HL-60/S4 treated with phorbol 12-myristate 13-acetate at 8.2 ng/mL for 4 days and 3 days (cell line): ENCODE results near the gene CDRT4.
"Not testable (repeated sequence)": the region's sequence is repeated elsewhere in the genome, so short reads cannot be mapped to it uniquely, and the experiment has no call there.

ENCODE experiments used
- in situ Hi-C: fragments of 300-500 bp; cut with MboI; formaldehyde crosslinking; loops from 2 replicates; pipeline ENCODE4 v1.15.0; 2022; ENCODE audit warnings: low sequenced_read_pairs

CDRT4 gene

DNA sequence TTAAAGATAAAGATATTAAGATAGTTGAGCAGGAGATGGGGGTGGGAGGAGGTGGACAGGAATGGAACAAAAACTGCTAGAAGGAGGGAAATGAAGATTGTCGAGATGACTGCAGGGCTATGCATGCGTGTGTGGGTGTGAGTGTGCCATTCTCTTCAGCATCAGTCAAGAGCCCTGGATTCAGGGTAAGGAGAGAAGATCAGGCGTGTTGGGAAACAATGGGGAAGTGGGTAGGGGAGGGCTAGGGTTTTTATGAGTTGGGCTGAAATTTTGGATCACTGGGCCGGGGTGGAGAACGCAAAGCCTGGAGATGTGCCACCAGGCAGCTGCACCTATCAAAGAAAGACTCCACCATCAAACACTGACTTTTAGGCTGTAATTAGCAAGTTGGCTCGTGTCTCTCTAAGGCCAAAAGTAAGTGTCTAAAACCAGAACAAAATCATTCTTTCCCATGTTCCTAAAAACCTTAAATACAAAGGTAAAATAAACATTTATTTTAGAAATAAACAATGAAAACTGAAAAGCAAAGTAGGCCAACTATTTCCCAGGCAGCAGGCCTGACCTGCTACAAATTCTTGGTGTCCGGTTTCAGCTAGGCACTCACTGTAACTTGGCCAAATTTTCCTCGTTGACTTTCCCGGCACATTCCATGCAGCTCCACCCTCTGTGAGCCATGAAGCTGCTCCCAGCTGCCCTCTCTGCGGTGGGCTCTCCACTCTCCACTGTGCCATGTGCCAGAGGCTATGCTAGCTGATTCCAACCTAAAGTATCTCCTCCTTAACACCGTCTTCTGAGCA lies 4.2 kb downstream of the CDRT4 start:
- in situ Hi-C loops, result no loop called here

- in situ Hi-C loops, result no loop called here
These were observed 9.7 kb downstream of the CDRT4 start for GRCh38 chr17:15457723-15458094.

DNA sequence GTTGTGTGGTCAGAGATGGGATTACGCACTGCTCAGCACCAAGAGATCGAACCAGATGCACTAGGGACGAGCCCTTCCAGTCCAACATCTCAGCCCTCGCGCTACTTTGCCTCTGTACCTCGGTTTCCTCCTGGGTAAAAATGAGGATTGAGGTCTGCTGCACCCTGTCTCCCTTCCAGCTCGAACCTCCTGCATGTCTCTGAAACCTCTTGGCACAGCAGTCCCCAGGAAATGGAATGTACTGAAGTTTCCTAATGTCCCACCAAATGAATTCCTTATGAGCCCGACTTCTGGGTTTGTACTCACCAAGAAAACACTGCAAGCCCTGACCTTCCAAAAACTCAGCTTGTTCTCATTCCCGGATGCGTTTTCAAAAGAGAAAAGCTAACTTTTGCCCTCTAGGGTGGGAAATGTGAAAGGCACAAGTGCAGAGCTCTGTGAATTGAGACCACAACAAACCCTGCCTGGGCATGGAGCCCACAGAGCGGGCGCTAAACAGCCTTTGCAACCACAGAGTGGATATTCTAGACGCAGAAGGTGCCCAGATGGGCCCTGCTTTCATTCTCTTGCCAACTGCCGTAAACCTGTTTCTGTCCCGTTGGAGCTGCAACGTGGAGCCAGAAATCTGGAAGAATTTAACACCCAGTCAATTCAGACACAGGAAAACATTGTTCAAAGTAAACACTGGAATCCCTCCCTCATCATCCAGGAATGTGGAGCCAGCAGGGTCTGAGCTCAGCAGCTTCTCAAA lies 10.3 kb downstream of the CDRT4 start:
- in situ Hi-C loops, result no loop called here

DNA sequence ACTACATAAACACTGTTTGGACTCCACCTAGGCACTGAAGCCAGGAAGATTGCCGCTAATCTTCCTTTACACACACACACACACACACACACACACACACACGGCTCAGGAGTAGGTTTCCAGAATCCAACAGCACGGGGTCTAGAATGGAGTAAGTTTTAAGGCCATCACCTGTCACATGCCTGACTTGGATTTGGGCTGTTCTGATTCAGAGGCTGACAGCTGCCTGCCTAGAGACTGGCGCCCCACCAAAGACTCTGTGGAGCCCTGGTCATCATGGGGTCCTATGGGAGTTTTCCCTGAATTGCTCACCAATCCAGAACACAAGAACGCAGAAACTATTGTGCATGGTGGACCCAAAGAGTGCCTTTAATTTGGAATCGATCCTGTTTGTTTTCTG lies 10.9 kb downstream of the CDRT4 start:
- in situ Hi-C loops, result no loop called here

DNA sequence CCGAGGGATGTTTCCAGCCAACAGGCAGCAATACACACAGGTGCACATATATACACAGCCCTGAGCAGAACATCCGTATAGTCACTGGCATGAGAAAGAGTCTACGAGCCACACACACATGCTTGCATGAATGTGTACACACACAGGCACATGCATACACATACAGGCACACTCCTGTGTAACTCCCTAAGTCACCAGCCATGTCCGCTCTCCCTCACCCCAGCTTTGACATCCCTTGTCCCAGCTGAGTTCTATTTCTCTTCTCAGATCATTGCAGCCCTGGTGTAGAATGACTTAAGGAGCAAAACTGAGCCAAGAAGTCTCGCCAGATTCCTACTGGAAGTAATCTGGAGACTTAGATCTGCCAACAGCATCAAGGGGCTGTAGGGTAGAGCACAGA lies 13.1 kb downstream of the CDRT4 start:
- in situ Hi-C loops, result no loop called here

DNA sequence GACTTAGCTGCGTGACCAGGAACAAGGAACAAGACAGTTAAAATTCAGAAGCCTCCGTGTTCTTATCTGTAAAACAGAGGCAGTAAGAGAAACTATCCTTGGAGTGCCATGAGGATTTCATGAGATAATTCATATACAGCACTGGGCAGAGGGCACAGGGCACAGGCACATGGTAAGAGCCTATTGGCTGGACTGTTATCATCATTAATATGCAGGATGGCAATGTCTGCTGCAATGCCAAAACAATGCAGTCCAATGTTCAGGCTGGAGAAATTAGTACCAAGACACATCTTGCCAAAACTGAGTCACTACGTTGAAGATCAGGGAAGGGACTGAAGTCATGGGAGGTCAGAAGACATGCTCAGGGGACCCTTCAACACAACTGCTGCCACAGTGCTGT lies 13.6 kb downstream of the CDRT4 start:
- in situ Hi-C loops, result no loop called here

- in situ Hi-C loops, result no loop called here
These were observed 14.2 kb downstream of the CDRT4 start for GRCh38 chr17:15453246-15453645.

- in situ Hi-C loops, result no loop called here
These were observed 14.7 kb downstream of the CDRT4 start for GRCh38 chr17:15452746-15453145.

DNA sequence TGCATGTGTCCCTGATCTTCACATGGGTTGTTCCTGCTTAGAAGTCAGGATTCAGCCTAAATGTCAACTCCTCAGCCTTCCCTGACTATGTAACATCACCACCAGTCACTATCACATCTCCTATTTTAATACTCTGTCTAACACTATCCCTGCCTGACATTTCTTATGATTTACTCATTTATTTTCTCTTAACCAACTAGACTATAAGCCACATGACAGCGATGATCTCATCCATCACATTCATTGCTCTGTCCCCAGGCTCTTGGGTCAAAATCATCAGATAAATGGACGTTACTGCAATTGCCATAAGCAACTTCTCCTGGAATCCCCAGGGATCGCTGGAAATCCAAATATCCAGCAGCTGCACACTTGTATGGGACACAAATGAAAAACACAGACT lies 15.7 kb downstream of the CDRT4 start:
- in situ Hi-C loops, result no loop called here

GRCh38 chr17:15448580-15448956 lies 18.9 kb downstream of the CDRT4 start:
- in situ Hi-C loops, result no loop called here

DNA sequence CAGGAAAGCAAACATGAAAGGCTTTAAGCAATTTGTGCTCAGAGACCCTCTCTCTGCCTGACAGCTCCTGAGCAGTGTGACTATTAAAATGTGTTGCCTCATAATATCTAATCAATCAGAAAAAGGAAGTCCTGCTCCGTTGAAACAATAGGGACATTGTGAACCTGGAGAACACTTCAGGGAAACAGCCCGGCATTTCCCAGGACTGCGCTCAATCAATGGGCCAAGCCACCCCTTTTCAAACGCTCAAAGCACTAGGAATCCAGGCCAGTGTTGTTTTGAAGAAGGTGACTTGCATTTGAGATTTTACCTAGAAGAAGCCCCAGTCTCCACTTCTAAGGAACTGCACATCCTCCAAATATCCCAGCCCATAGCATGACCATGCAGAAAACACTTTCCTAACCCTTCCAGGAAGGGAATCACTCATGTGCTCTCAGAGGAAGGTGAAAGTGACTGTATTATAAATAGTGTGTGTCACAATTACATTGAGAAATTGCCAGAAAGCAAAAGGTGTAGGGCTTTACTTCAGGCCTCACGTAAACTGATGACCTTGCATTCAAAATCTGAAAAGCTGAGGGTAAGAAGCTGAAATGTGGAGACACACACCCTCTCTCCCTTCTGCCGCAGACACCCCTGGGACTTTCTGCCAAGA lies 19.4 kb downstream of the CDRT4 start:
- in situ Hi-C loops, result no loop called here

DNA sequence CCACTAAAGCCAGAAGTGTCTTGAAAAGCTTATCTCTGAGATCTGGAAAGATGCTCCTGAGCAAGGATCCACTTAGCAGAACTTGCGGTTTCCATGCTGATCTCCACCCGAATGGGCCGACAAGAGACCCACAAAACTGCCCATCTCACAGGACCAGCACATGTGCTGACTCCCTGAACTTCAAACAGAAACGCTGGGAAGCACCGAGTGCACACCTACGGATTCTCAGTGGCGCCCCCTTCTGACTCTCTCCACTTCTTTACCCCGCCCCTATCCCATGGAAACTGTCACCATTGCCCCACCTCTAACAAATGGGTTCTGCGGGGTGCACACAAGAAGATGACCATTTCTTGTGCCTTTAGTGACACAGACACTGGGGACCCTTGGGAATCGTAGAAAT lies 21.4 kb downstream of the CDRT4 start:
- in situ Hi-C loops, result no loop called here

DNA sequence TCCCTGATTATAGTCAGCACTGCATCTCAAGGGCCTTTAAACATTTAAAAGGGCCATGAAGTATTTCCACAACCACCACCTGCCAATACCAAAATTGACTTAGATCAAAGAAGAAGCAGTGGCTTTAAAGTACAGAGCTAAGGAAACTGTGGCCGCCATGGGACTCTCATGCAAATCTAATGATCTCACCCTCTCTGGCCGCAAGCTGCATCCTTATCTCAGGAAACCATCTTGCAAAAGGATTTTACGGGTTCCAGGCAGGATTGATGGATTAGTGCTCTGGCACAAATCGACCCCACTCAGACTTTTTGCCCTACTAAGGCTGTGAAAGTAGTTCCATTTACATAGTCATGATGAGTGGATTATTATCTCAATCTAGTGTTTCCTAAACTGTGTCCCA lies 22.6 kb downstream of the CDRT4 start:
- in situ Hi-C loops, result no loop called here

DNA sequence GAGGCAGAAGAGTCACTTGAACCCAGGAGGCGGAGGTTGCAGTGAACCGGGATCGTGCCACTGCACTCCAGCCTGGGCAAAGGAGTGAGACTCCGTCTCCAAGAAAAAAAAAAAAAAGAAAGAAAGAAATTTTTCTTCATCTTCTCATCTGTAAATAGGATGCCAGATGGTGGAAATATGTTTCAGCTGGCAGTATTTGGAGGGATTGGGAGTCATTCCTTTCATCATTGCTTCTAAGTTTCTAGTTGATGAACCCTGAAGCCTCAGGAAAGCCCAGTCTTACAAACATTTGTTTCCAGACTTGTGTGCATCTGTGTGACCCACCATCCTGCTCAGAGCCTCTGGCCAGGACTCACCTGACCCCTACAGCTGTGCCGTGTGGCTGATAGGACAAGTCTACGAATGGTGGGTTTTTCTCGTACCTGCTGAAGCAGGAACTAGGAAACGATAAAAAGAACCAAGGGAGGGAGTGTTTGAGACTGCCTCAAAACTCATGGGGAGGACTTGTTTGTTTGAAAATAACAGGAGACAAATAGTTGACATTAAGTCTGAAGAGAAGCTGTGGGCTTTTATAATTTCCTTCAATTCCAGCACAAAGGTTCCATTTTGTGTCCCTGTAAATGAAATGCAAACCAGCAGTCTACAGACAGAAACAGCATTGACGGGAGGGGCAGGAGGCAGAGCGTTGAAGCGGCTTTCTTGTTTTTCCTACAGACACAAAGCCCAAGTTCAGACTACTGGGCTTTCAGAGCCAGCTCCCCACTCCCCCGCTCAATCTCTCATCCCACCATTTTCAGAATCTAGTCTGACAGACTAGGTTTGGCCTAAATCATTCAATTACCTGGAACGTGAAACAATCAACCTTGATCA lies 24.9 kb downstream of the CDRT4 start:
- in situ Hi-C loops, result no loop called here

GRCh38 chr17:15441315-15441714 lies 26.1 kb downstream of the CDRT4 start:
- in situ Hi-C loops, result no loop called here

- in situ Hi-C loops, result no loop called here
These were observed 27.1 kb downstream of the CDRT4 start for GRCh38 chr17:15440347-15440746.

- in situ Hi-C loops, result not testable (repeated sequence)
These were observed 28.0 kb downstream of the CDRT4 start for GRCh38 chr17:15439205-15439985.

DNA sequence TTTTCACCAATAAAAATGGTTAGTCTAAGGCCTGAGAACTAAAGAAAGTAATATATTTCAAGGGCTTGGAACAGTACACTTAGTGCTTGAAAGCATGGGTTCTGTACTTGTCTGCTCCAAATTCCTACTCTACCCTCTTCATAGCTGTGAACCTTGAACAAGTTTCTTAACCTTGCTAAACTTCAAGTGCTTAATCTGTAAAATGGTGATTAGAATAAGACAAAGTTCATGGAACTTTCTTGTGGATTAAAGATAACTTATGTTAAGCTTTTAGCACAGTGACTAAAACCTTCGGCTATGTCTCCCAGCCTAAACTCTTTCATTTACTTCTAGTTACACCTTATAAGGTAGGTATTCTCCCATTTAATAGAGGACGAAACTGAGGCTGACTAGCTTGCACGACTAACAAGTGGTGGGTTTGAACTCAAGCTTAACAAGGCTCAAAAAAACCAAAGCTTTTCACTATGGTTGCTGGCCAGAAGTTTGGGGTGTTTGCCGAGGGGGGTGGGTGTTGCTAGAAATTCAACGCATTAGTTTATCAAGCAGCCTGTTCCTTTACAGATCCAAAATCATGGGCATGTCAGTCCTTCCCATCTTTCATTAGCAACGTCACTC lies 28.8 kb downstream of the CDRT4 start:
- in situ Hi-C loops, result no loop called here

DNA sequence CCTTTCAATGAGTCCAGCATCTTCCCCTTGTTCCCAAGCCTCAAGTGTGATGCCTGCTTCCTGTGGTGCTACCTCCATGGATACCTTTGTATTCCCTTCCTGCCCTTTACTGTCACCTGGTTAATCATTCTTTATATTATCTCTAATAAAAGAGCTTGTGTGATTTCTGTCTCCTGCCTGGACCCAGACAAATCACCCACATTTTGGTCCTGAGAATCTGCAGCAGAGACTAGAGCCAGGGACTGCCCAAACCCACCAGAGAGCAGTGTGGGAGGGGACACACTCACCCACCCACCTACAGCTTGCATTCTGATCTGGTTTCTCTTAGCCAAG lies 30.2 kb downstream of the CDRT4 start:
- in situ Hi-C loops, result no loop called here
